ENCODE measurements around the gene HMGCR. TPM values are rescaled to one million over a fixed set of nuclear protein-coding genes. Genes with fewer than 3 reads are reported as not detected.

Gene HMGCR
- total and polyA plus RNA-seq, 2 donors from 2014 or later, result 16.4 to 39.0 TPM

DNA sequence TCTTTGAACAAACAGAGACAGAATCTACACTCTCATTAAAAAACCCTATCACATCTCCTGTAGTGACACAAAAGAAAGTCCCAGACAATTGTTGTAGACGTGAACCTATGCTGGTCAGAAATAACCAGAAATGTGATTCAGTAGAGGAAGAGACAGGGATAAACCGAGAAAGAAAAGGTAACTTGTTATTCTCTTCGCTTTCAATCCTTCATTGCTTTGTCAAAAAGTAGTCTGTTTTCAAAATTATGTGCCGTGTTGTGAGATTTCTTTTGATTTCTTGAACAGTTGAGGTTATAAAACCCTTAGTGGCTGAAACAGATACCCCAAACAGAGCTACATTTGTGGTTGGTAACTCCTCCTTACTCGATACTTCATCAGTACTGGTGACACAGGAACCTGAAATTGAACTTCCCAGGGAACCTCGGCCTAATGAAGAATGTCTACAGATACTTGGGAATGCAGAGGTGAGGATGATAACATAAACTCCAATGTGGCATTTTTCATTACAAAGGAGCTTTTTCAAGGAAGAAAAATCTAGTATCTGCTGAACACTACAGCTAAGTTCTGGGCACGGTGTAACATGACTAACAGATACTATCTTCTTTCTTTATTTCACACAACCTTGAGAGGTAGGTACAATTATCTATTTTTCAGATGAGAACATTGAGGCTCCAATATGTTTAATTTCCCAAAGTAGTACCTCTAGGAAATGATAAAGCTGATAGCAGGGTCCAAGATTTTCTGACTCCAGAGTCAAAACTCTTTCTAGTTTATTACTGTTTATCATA is 14.3 kb downstream of the HMGCR start:
- TF ChIP-seq, protein P1, sequence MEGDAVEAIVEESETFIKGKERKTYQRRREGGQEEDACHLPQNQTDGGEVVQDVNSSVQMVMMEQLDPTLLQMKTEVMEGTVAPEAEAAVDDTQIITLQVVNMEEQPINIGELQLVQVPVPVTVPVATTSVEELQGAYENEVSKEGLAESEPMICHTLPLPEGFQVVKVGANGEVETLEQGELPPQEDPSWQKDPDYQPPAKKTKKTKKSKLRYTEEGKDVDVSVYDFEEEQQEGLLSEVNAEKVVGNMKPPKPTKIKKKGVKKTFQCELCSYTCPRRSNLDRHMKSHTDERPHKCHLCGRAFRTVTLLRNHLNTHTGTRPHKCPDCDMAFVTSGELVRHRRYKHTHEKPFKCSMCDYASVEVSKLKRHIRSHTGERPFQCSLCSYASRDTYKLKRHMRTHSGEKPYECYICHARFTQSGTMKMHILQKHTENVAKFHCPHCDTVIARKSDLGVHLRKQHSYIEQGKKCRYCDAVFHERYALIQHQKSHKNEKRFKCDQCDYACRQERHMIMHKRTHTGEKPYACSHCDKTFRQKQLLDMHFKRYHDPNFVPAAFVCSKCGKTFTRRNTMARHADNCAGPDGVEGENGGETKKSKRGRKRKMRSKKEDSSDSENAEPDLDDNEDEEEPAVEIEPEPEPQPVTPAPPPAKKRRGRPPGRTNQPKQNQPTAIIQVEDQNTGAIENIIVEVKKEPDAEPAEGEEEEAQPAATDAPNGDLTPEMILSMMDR (IDR thresholded peaks at IDR 0.05; ENCODE audit: borderline replicate concordance, extremely low read depth, insufficient read depth), result no peak
- intact Hi-C loops (cut with DNase I), result no loop called here
- Histone ChIP-seq H3K27me3 (ENCODE audit: control insufficient read depth, insufficient read depth, low read length) (no peaks in the 10 kb centered on the region), H3K4me1 (ENCODE audit: control insufficient read depth in 2 of 3, insufficient read depth in 2 of 3, low read depth in 1 of 3, low read length in 3 of 3) (no peaks in the 10 kb centered on the region), H3K9me3 (ENCODE audit: control insufficient read depth in 2 of 3, insufficient read depth in 1 of 3, low read length in 3 of 3) (no peaks in the 10 kb centered on the region), H3K36me3 (ENCODE audit: control insufficient read depth in 2 of 3, insufficient read depth in 3 of 3, low read length in 3 of 3) (peaks cover 17 to 54% (median 31%) of the 10 kb centered on the region in 3 donors), H3K27ac (ENCODE audit: low read depth in 2 of 2, low read length in 2 of 2) (no peak overlapping the region), H3K9ac (ENCODE audit: low read length in 3 of 3) (no peak overlapping the region), H3K4me3 (ENCODE audit: low read length in 3 of 3) (no peak overlapping the region)
- FAIRE-seq, result no peak
- DNase-seq, result no peak

DNA sequence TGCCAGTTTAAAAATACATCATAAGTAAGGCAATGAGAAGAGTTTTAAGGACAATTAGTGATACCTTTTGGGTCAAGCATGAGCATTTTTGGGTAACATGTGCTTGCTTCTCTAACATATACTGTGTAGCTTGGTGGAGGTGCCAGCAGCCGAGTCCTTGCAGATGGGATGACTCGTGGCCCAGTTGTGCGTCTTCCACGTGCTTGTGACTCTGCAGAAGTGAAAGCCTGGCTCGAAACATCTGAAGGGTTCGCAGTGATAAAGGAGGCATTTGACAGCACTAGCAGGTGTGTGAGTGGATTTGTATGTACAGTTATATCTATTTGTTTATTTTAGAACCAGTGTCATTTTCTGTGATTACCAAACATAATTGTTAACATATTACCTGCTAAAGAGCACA is 18.2 kb downstream of the HMGCR start:
- Histone ChIP-seq H3K9ac (ENCODE audit: low read length in 3 of 3) (no peak overlapping the region), H3K36me3 (ENCODE audit: control insufficient read depth in 2 of 3, insufficient read depth in 3 of 3, low read length in 3 of 3) (peaks cover 33 to 52% (median 43%) of the 10 kb centered on the region in 3 donors), H3K27me3 (ENCODE audit: control insufficient read depth, insufficient read depth, low read length) (no peaks in the 10 kb centered on the region), H3K27ac (ENCODE audit: low read depth in 2 of 2, low read length in 2 of 2) (no peak overlapping the region), H3K4me3 (ENCODE audit: low read length in 3 of 3) (no peak overlapping the region), H3K9me3 (ENCODE audit: control insufficient read depth in 2 of 3, insufficient read depth in 1 of 3, low read length in 3 of 3) (no peaks in the 10 kb centered on the region), H3K4me1 (ENCODE audit: control insufficient read depth in 2 of 3, insufficient read depth in 2 of 3, low read depth in 1 of 3, low read length in 3 of 3) (no peaks in the 10 kb centered on the region)
- no peak for DNase-seq
- FAIRE-seq, result no peak
- intact Hi-C loops (cut with DNase I), result no loop called here
- TF ChIP-seq, protein P1 (IDR thresholded peaks at IDR 0.05; ENCODE audit: borderline replicate concordance, extremely low read depth, insufficient read depth), result no peak

DNA sequence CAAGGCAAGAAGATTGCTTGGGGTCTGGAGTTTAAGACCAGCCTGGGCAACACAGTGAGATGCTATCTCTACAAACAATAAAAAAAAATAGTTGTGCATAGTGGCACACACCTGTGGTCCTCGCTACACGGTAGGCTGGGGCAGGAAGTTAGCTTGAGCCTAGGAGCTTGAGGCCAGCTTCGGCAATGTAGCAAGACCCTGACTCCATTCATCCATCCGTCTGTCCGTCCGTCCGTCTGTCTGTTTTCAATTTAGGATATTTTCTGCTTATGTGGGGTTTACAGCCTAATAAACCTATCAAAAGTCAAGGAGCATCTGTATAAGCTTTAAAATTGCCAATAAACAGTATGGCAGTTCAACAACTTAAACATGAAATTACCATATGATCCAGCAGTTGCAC is 19.7 kb downstream of the HMGCR start:
- Histone ChIP-seq H3K27me3 (ENCODE audit: control insufficient read depth, insufficient read depth, low read length) (no peaks in the 10 kb centered on the region), H3K9me3 (ENCODE audit: control insufficient read depth in 2 of 3, insufficient read depth in 1 of 3, low read length in 3 of 3) (no peaks in the 10 kb centered on the region), H3K4me1 (ENCODE audit: control insufficient read depth in 2 of 3, insufficient read depth in 2 of 3, low read depth in 1 of 3, low read length in 3 of 3) (no peaks in the 10 kb centered on the region), H3K27ac (ENCODE audit: low read depth in 2 of 2, low read length in 2 of 2) (no peak overlapping the region), H3K9ac (ENCODE audit: low read length in 3 of 3) (no peak overlapping the region), H3K36me3 (ENCODE audit: control insufficient read depth in 2 of 3, insufficient read depth in 3 of 3, low read length in 3 of 3) (peaks cover 29 to 41% (median 40%) of the 10 kb centered on the region in 3 donors), H3K4me3 (ENCODE audit: low read length in 3 of 3) (no peak overlapping the region)
- DNase-seq (no peak), FAIRE-seq (no peak)
- intact Hi-C loops (cut with DNase I), result no loop called here
- TF ChIP-seq, protein P1 (IDR thresholded peaks at IDR 0.05; ENCODE audit: borderline replicate concordance, extremely low read depth, insufficient read depth), result no peak
